ENCODE measurements around the gene CFAP65. TPM values are rescaled to one million over a fixed set of nuclear protein-coding genes. Genes with fewer than 3 reads are reported as not detected.

CFAP65 gene
- total RNA-seq, 1 donor from 2014 or later, result 0.93 TPM

DNA sequence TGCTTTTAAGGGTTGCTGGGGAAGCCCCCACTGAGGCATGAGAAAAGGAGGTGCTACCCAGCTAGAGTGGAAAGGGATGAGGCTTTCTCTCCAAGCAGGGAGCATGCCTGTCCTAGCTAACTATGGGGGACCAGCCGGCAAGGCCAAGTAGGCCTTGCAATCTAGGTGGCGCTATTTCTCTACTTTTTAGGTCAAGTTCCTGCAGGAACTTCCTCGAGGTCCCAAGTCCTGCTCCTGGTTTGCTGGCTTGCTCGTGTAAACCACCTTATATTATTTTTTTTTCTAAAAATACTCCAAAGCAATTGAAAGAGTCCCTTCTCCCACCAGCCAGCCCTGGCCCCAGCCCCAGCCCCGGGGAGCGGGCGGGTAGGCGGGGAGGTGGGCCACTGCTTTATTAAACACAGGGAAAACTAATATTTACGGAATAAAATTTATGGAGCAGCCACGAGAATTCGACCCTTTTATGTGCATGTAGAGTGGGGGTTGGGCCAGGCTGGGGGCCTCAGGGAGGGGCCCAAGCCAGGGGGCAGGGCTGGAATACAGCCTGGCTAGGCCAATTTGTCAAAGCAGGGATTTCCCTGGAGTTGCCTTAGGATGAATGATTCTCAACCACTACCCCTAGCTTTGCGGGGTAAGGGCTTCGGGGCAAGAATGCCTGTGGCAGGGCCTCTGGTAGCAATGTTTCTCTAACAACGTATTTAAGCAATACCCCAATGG lies 32.3 kb upstream of the CFAP65 start:
- no peaks in the 10 kb centered on the region for H3K27me3 Mint-ChIP-seq (ENCODE audit: low read depth)
- no peaks in the 10 kb centered on the region for H3K9me3 Mint-ChIP-seq
- H3K4me1 Mint-ChIP-seq, result no peaks in the 10 kb centered on the region
- peaks cover 4% of the 10 kb centered on the region for H3K36me3 Mint-ChIP-seq (ENCODE audit: low read depth)
- no peak overlapping the region for H3K27ac Mint-ChIP-seq (ENCODE audit: unreplicated experiment)
- H3K4me3 Mint-ChIP-seq, result no peak overlapping the region
- TF ChIP-seq, protein P1, sequence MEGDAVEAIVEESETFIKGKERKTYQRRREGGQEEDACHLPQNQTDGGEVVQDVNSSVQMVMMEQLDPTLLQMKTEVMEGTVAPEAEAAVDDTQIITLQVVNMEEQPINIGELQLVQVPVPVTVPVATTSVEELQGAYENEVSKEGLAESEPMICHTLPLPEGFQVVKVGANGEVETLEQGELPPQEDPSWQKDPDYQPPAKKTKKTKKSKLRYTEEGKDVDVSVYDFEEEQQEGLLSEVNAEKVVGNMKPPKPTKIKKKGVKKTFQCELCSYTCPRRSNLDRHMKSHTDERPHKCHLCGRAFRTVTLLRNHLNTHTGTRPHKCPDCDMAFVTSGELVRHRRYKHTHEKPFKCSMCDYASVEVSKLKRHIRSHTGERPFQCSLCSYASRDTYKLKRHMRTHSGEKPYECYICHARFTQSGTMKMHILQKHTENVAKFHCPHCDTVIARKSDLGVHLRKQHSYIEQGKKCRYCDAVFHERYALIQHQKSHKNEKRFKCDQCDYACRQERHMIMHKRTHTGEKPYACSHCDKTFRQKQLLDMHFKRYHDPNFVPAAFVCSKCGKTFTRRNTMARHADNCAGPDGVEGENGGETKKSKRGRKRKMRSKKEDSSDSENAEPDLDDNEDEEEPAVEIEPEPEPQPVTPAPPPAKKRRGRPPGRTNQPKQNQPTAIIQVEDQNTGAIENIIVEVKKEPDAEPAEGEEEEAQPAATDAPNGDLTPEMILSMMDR (conservative IDR thresholded peaks at IDR 0.05), result peak; percentile 64
- DNase-seq (ENCODE audit: low read depth, low spot score), result peak; percentile 35

DNA sequence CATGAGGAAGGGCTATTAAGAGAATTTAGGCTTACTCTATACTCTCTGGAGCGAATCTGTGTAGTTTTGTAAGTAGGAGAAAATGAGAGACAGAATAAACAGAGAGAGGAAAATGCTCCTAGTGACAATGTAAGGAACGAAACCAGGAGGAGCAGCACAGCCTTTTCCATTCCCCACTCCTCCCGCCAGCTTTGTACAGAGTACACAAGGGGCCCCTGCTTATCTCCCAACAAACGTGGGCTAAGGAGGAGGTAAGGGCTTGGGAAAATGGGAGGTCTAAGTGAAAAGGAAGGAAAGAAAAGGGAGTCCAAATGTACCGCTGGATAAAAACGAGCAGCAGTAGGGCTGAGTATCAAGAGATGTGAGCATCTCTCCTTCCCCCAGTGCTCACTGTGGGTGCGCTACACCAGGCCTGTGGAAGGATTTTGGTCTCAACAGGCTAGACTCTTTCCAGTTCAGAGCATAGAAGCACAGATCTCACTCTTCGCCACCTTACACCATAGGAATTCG lies 31.5 kb upstream of the CFAP65 start:
- Mint-ChIP-seq H3K27ac (ENCODE audit: unreplicated experiment) (no peak overlapping the region), H3K4me1 (no peaks in the 10 kb centered on the region), H3K36me3 (ENCODE audit: low read depth) (peaks cover 4% of the 10 kb centered on the region), H3K9me3 (no peaks in the 10 kb centered on the region), H3K4me3 (no peak overlapping the region), H3K27me3 (ENCODE audit: low read depth) (no peaks in the 10 kb centered on the region)
- TF ChIP-seq, protein P1 (conservative IDR thresholded peaks at IDR 0.05), result no peak
- no peak for DNase-seq (ENCODE audit: low read depth, low spot score)

DNA sequence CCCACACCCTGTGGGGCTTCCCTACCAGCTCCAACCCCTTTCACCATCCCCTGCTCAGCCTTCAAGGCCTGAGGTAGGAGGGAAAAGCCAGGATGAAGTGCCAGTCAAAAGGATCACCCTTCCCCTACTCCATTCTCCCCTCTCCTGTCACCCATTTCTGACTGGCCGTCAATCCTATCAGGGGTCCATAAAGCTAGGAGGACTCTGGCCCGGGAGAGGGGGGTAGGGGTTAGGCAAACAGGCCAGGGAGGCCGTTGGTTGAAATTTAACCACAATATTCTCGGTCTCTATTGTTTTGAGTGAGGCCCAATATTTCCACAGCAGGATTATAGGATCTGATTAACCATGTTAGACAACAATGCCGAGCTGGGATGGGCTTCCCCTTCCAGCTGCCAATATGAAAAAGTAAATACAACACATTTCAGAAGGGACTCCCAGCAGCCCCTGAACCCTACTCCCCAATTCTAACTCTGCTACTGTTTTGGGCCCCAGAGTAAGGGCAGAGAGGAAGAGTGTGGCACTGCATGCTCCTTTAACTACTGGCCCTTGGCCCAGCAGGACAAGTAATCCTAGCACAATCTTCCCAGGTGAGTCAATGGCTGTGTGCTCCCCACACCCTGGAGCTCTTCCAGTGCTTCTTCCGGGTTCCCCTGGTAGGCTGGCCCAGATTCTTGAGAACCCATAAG lies 30.0 kb upstream of the CFAP65 start:
- Mint-ChIP-seq H3K27me3 (ENCODE audit: low read depth) (peaks cover 3% of the 10 kb centered on the region), H3K27ac (ENCODE audit: unreplicated experiment) (no peak overlapping the region), H3K9me3 (no peaks in the 10 kb centered on the region), H3K36me3 (ENCODE audit: low read depth) (peaks cover 4% of the 10 kb centered on the region), H3K4me1 (no peaks in the 10 kb centered on the region), H3K4me3 (no peak overlapping the region)
- TF ChIP-seq, protein P1 (conservative IDR thresholded peaks at IDR 0.05), result no peak
- DNase-seq (ENCODE audit: low read depth, low spot score), result no peak

DNA sequence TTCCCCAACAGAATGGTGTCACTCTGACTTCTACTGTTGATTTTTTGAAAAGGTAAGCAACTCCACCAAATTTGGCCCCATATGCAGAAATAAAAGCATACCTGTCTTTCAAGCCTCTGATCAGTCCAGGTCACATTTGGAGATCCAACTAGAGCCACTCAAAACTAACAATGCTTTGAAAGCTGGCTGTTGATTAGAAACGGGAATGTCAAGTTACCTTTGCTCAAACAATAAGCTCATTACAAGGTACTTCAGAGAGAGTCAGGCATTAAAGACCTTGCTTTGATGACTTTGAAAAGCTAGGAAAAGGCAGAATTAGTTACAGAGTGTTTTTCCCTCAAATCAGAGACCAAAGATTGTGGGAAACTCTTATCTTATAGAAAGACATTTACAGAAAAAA lies 24.2 kb upstream of the CFAP65 start:
- Mint-ChIP-seq H3K27ac (ENCODE audit: unreplicated experiment) (no peak overlapping the region), H3K27me3 (ENCODE audit: low read depth) (peaks cover 48% of the 10 kb centered on the region), H3K36me3 (ENCODE audit: low read depth) (no peaks in the 10 kb centered on the region), H3K4me3 (no peak overlapping the region), H3K4me1 (no peaks in the 10 kb centered on the region), H3K9me3 (no peaks in the 10 kb centered on the region)
- DNase-seq (ENCODE audit: low read depth, low spot score), result no peak
- TF ChIP-seq, protein P1 (conservative IDR thresholded peaks at IDR 0.05), result no peak

DNA sequence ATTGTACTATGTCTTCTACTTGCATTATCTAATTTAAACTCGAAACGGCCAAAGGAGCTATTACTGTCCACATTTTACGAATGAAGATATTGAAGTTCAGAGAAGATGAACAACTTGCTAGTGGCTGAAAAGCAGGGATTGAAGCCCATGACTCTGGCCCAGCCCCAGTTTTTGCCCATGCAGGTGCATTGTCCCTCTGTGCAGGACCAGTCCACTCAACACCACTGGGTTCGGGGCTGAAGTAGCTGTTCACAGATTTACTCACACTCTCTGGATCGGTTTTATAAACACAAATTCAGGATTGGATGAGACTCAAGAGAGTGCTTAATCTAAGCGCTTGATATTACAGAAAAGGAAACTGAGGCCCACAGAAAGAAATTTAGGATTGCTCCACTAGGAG lies 20.8 kb upstream of the CFAP65 start:
- DNase-seq (ENCODE audit: low read depth, low spot score), result no peak
- Mint-ChIP-seq H3K27ac (ENCODE audit: unreplicated experiment) (no peak overlapping the region), H3K36me3 (ENCODE audit: low read depth) (no peaks in the 10 kb centered on the region), H3K9me3 (no peaks in the 10 kb centered on the region), H3K27me3 (ENCODE audit: low read depth) (peaks cover 80% of the 10 kb centered on the region), H3K4me1 (no peaks in the 10 kb centered on the region), H3K4me3 (no peak overlapping the region)
- TF ChIP-seq, protein P1 (conservative IDR thresholded peaks at IDR 0.05), result no peak

All from neural crest cell (in vitro differentiated cells).